ENCODE data around the gene CDKN1A. TPM values are rescaled to one million over a fixed set of nuclear protein-coding genes. Genes with fewer than 3 reads are reported as not detected.

The CDKN1A gene
- total and polyA plus RNA-seq, 10 of the 15 experiments (the other 5 are each of a cell fraction or from before 2014, with no cell fraction given): 25.2 to 637 (median 216) TPM

- TF ChIP-seq SREBF2 (IDR thresholded peaks at IDR 0.05; ENCODE audit: low read length): no peak
- no peak for TF ChIP-seq RELA (IDR thresholded peaks at IDR 0.05; ENCODE audit: borderline replicate concordance, partially characterized antibody)
- no peak for TF ChIP-seq HDAC2 (IDR thresholded peaks at IDR 0.05)
- no peak for TF ChIP-seq HDAC6 (IDR thresholded peaks at IDR 0.05; ENCODE audit: unreplicated experiment)
- no peak for TF ChIP-seq NFXL1 (IDR thresholded peaks at IDR 0.05; ENCODE audit: borderline replicate concordance)
- TF ChIP-seq NR2C2 (IDR thresholded peaks at IDR 0.05; ENCODE audit: borderline replicate concordance, control insufficient read depth, insufficient read length, low read depth): no peak
- TF ChIP-seq, protein P1, sequence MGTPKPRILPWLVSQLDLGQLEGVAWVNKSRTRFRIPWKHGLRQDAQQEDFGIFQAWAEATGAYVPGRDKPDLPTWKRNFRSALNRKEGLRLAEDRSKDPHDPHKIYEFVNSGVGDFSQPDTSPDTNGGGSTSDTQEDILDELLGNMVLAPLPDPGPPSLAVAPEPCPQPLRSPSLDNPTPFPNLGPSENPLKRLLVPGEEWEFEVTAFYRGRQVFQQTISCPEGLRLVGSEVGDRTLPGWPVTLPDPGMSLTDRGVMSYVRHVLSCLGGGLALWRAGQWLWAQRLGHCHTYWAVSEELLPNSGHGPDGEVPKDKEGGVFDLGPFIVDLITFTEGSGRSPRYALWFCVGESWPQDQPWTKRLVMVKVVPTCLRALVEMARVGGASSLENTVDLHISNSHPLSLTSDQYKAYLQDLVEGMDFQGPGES (IDR thresholded peaks at IDR 0.05): no peak
- no peak for TF ChIP-seq CREB1 (IDR thresholded peaks at IDR 0.05; ENCODE audit: low read depth)
- TF ChIP-seq TCF3 (IDR thresholded peaks at IDR 0.05; ENCODE audit: borderline replicate concordance, insufficient read depth, low read depth, low read length): peak; percentile 70; the same call in 1 of the 2 replicates
- TF ChIP-seq BMI1 (IDR thresholded peaks at IDR 0.05; ENCODE audit: borderline replicate concordance): no peak
- TF ChIP-seq RELB (IDR thresholded peaks at IDR 0.05; ENCODE audit: low read depth): no peak
- TF ChIP-seq MYB (IDR thresholded peaks at IDR 0.05; ENCODE audit: borderline replicate concordance, low read depth, low read length): no peak
- peak; percentile 15; the same call in 1 of the 2 replicates for TF ChIP-seq DPF2 (IDR thresholded peaks at IDR 0.05)
- no peak for TF ChIP-seq RFX5 (IDR thresholded peaks at IDR 0.05; ENCODE audit: low read depth, low read length)
- TF ChIP-seq IKZF2 (IDR thresholded peaks at IDR 0.05): no peak; a peak in 1 of 4 replicates
- no peak for TF ChIP-seq CREM (IDR thresholded peaks at IDR 0.05; ENCODE audit: low read depth)
- TF ChIP-seq MXI1 (IDR thresholded peaks at IDR 0.05; ENCODE audit: low read depth, low read length): no peak
- no peak for TF ChIP-seq BCLAF1 (IDR thresholded peaks at IDR 0.05)
- peak in 1 of 2 experiments; percentile 73; a peak in 2 of 4 replicates for TF ChIP-seq BHLHE40 (IDR thresholded peaks at IDR 0.05; ENCODE audit: borderline replicate concordance in 1 of 2, low read depth in 2 of 2, low read length in 1 of 2)
- TF ChIP-seq ZNF622 (IDR thresholded peaks at IDR 0.05): no peak
- TF ChIP-seq SKIL (IDR thresholded peaks at IDR 0.05; ENCODE audit: low read depth, poor library complexity, severe bottlenecking): no peak
- TF ChIP-seq SMC3 (IDR thresholded peaks at IDR 0.05; ENCODE audit: borderline replicate concordance, low read length): no peak
- TF ChIP-seq POLR2A (IDR thresholded peaks at IDR 0.05; ENCODE audit: low read depth, low read length): no peak
Observed at GRCh38 chr6:36720251-36721141, 42.0 kb downstream of the CDKN1A start (continued).
